Effector memory CD4-positive, alpha-beta T cell (primary cell): ENCODE measurements around the gene ANKDD1B.

Experiments
- DNase-seq, 3 donors: peaks; one replicate each; pipeline ENCODE4 v3.0.0-alpha.2; 2020
- H3K27ac ChIP-seq: 2 replicates; pipeline ENCODE4 v1.7.0; 2013; ENCODE audit warnings: mild to moderate bottlenecking, low read length, moderate library complexity; ENCODE audit not compliant: insufficient read depth, poor library complexity, severe bottlenecking
- H3K27me3 ChIP-seq: replicated peaks from 2 replicates; pipeline ENCODE4 v1.7.0; 2013; ENCODE audit warnings: mild to moderate bottlenecking, low read length; ENCODE audit not compliant: insufficient read depth, control insufficient read depth, poor library complexity, severe bottlenecking
- H3K36me3 ChIP-seq: 2 replicates; pipeline ENCODE4 v1.7.0; 2013; ENCODE audit warnings: mild to moderate bottlenecking, low read length, moderate library complexity; ENCODE audit not compliant: control insufficient read depth, insufficient read depth
- H3K4me1 ChIP-seq: 2 replicates; pipeline ENCODE4 v1.7.0; 2013; ENCODE audit warnings: low read length, mild to moderate bottlenecking; ENCODE audit not compliant: control insufficient read depth, insufficient read depth, poor library complexity, severe bottlenecking
- H3K4me3 ChIP-seq: 2 replicates; pipeline ENCODE4 v1.7.0; 2013; ENCODE audit warnings: low read length, low read depth, mild to moderate bottlenecking; ENCODE audit not compliant: insufficient read depth, poor library complexity, severe bottlenecking
- H3K9me3 ChIP-seq: 2 replicates; pipeline ENCODE4 v1.7.0; 2013; ENCODE audit warnings: mild to moderate bottlenecking, low read length, moderate library complexity; ENCODE audit not compliant: control insufficient read depth

Gene ANKDD1B

GRCh38 chr5:75656311-75657003 is 45.2 kb downstream of the ANKDD1B start:
- no peak overlapping the region for H3K27ac ChIP-seq
- no peaks in the 10 kb centered on the region for H3K36me3 ChIP-seq
- H3K4me3 ChIP-seq, result no peak overlapping the region
- no peaks in the 10 kb centered on the region for H3K4me1 ChIP-seq
- no peak for DNase-seq
- H3K9me3 ChIP-seq, result no peaks in the 10 kb centered on the region
- no peaks in the 10 kb centered on the region for H3K27me3 ChIP-seq

GRCh38 chr5:75659791-75660450 is 48.7 kb downstream of the ANKDD1B start:
- no peaks in the 10 kb centered on the region for H3K4me1 ChIP-seq
- no peak overlapping the region for H3K4me3 ChIP-seq
- no peaks in the 10 kb centered on the region for H3K9me3 ChIP-seq
- no peaks in the 10 kb centered on the region for H3K27me3 ChIP-seq
- no peak for DNase-seq
- H3K27ac ChIP-seq, result no peak overlapping the region
- H3K36me3 ChIP-seq, result no peaks in the 10 kb centered on the region

GRCh38 chr5:75660678-75661465 is 49.6 kb downstream of the ANKDD1B start:
- Histone ChIP-seq H3K9me3 (no peaks in the 10 kb centered on the region), H3K4me1 (no peaks in the 10 kb centered on the region), H3K4me3 (no peak overlapping the region), H3K27me3 (no peaks in the 10 kb centered on the region), H3K36me3 (no peaks in the 10 kb centered on the region), H3K27ac (no peak overlapping the region)
- DNase-seq, result no peak

- no peaks in the 10 kb centered on the region for H3K36me3 ChIP-seq
- H3K27me3 ChIP-seq, result no peaks in the 10 kb centered on the region
- no peak overlapping the region for H3K27ac ChIP-seq
- no peaks in the 10 kb centered on the region for H3K4me1 ChIP-seq
- H3K4me3 ChIP-seq, result no peak overlapping the region
- H3K9me3 ChIP-seq, result no peaks in the 10 kb centered on the region
- DNase-seq, result no peak
Observed at GRCh38 chr5:75662061-75662460, 50.8 kb downstream of the ANKDD1B start.

GRCh38 chr5:75663579-75664284 is 52.5 kb downstream of the ANKDD1B start:
- H3K27ac ChIP-seq, result no peak overlapping the region
- H3K27me3 ChIP-seq, result no peaks in the 10 kb centered on the region
- H3K9me3 ChIP-seq, result no peaks in the 10 kb centered on the region
- no peaks in the 10 kb centered on the region for H3K36me3 ChIP-seq
- no peaks in the 10 kb centered on the region for H3K4me1 ChIP-seq
- H3K4me3 ChIP-seq, result no peak overlapping the region
- no peak for DNase-seq

GRCh38 chr5:75664979-75665378 is 53.7 kb downstream of the ANKDD1B start:
- Histone ChIP-seq H3K27me3 (no peaks in the 10 kb centered on the region), H3K9me3 (no peaks in the 10 kb centered on the region), H3K4me3 (no peak overlapping the region), H3K36me3 (no peaks in the 10 kb centered on the region), H3K4me1 (no peaks in the 10 kb centered on the region), H3K27ac (no peak overlapping the region)
- DNase-seq, result no peak

- no peak for DNase-seq
- H3K4me3 ChIP-seq, result no peak overlapping the region
- no peaks in the 10 kb centered on the region for H3K9me3 ChIP-seq
- H3K4me1 ChIP-seq, result no peaks in the 10 kb centered on the region
- H3K27ac ChIP-seq, result no peak overlapping the region
- H3K36me3 ChIP-seq, result no peaks in the 10 kb centered on the region
- H3K27me3 ChIP-seq, result no peaks in the 10 kb centered on the region
Observed at GRCh38 chr5:75666801-75667200, 55.5 kb downstream of the ANKDD1B start.

- no peak for DNase-seq
- no peaks in the 10 kb centered on the region for H3K36me3 ChIP-seq
- no peak overlapping the region for H3K27ac ChIP-seq
- H3K27me3 ChIP-seq, result no peaks in the 10 kb centered on the region
- H3K4me1 ChIP-seq, result no peaks in the 10 kb centered on the region
- no peak overlapping the region for H3K4me3 ChIP-seq
- no peaks in the 10 kb centered on the region for H3K9me3 ChIP-seq
Observed at GRCh38 chr5:75667586-75667985, 56.3 kb downstream of the ANKDD1B start.

- H3K36me3 ChIP-seq, result no peaks in the 10 kb centered on the region
- no peak overlapping the region for H3K27ac ChIP-seq
- no peak for DNase-seq
- H3K4me1 ChIP-seq, result no peaks in the 10 kb centered on the region
- H3K4me3 ChIP-seq, result no peak overlapping the region
- H3K9me3 ChIP-seq, result no peaks in the 10 kb centered on the region
- no peaks in the 10 kb centered on the region for H3K27me3 ChIP-seq
Observed at GRCh38 chr5:75668445-75668844, 57.2 kb downstream of the ANKDD1B start.
